ENCODE results near the gene OSBPL7.

The OSBPL7 gene

GRCh38 chr17:47778184-47778635 is 43.4 kb downstream of the OSBPL7 start:
- H3K9me3 ChIP-seq (ENCODE audit: control insufficient read depth, insufficient read depth, low read length), result no peaks in the 10 kb centered on the region
- no peak for TF ChIP-seq CTCF (IDR thresholded peaks at IDR 0.05; ENCODE audit: low read depth, low read length, poor library complexity, severe bottlenecking)
- TF ChIP-seq EZH2phosphoT487 (IDR thresholded peaks at IDR 0.05; ENCODE audit: borderline replicate concordance, low read length), result no peak
- no peaks in the 10 kb centered on the region for H3K36me3 ChIP-seq (ENCODE audit: control insufficient read depth, low read length)
- no peaks in the 10 kb centered on the region for H3F3A ChIP-seq (ENCODE audit: control insufficient read depth, insufficient read depth)
- no peaks in the 10 kb centered on the region; the same call in 1 of the 2 replicates for H3K27me3 ChIP-seq (ENCODE audit: control insufficient read depth, low read length)
- no peak overlapping the region for H3K27ac ChIP-seq (ENCODE audit: low read depth, low read length)
- no peak overlapping the region for H3K4me2 ChIP-seq (ENCODE audit: low read length)
- no peaks in the 10 kb centered on the region for H3K4me1 ChIP-seq (ENCODE audit: control insufficient read depth, low read length)
- H4K20me1 ChIP-seq (ENCODE audit: control insufficient read depth, insufficient read depth, low read depth, low read length), result no peaks in the 10 kb centered on the region
- no peaks in the 10 kb centered on the region for H3K9me2 ChIP-seq (replicated peaks; ENCODE audit: control insufficient read depth, low read length)
- no peak overlapping the region for H3K4me3 ChIP-seq (ENCODE audit: low read length)
- H3K79me2 ChIP-seq (ENCODE audit: control insufficient read depth, low read length), result no peaks in the 10 kb centered on the region

GRCh38 chr17:47776330-47777197 is 45.0 kb downstream of the OSBPL7 start:
- H3K27ac ChIP-seq (ENCODE audit: low read depth, low read length), result no peak overlapping the region
- H3K4me2 ChIP-seq (ENCODE audit: low read length), result no peak overlapping the region
- H3K27me3 ChIP-seq (ENCODE audit: control insufficient read depth, low read length), result no peaks in the 10 kb centered on the region; the same call in 1 of the 2 replicates
- H3K4me1 ChIP-seq (ENCODE audit: control insufficient read depth, low read length), result no peaks in the 10 kb centered on the region
- no peaks in the 10 kb centered on the region for H3K9me2 ChIP-seq (replicated peaks; ENCODE audit: control insufficient read depth, low read length)
- no peak overlapping the region for H3K4me3 ChIP-seq (ENCODE audit: low read length)
- no peaks in the 10 kb centered on the region for H3K36me3 ChIP-seq (ENCODE audit: control insufficient read depth, low read length)
- no peaks in the 10 kb centered on the region for H4K20me1 ChIP-seq (ENCODE audit: control insufficient read depth, insufficient read depth, low read depth, low read length)
- no peaks in the 10 kb centered on the region for H3F3A ChIP-seq (ENCODE audit: control insufficient read depth, insufficient read depth)
- peak; percentile 78 for TF ChIP-seq CTCF (IDR thresholded peaks at IDR 0.05; ENCODE audit: low read depth, low read length, poor library complexity, severe bottlenecking)
- TF ChIP-seq EZH2phosphoT487 (IDR thresholded peaks at IDR 0.05; ENCODE audit: borderline replicate concordance, low read length), result no peak
- H3K79me2 ChIP-seq (ENCODE audit: control insufficient read depth, low read length), result no peaks in the 10 kb centered on the region
- H3K9me3 ChIP-seq (ENCODE audit: control insufficient read depth, insufficient read depth, low read length), result no peaks in the 10 kb centered on the region

GRCh38 chr17:47774987-47775580 is 46.5 kb downstream of the OSBPL7 start:
- no peak for TF ChIP-seq CTCF (IDR thresholded peaks at IDR 0.05; ENCODE audit: low read depth, low read length, poor library complexity, severe bottlenecking)
- TF ChIP-seq EZH2phosphoT487 (IDR thresholded peaks at IDR 0.05; ENCODE audit: borderline replicate concordance, low read length), result no peak
- no peaks in the 10 kb centered on the region for H3F3A ChIP-seq (ENCODE audit: control insufficient read depth, insufficient read depth)
- no peaks in the 10 kb centered on the region for H3K79me2 ChIP-seq (ENCODE audit: control insufficient read depth, low read length)
- no peaks in the 10 kb centered on the region for H3K36me3 ChIP-seq (ENCODE audit: control insufficient read depth, low read length)
- H4K20me1 ChIP-seq (ENCODE audit: control insufficient read depth, insufficient read depth, low read depth, low read length), result no peaks in the 10 kb centered on the region
- H3K27ac ChIP-seq (ENCODE audit: low read depth, low read length), result no peak overlapping the region
- H3K4me1 ChIP-seq (ENCODE audit: control insufficient read depth, low read length), result no peaks in the 10 kb centered on the region
- no peaks in the 10 kb centered on the region for H3K9me3 ChIP-seq (ENCODE audit: control insufficient read depth, insufficient read depth, low read length)
- no peaks in the 10 kb centered on the region for H3K9me2 ChIP-seq (replicated peaks; ENCODE audit: control insufficient read depth, low read length)
- H3K4me3 ChIP-seq (ENCODE audit: low read length), result no peak overlapping the region
- no peaks in the 10 kb centered on the region; the same call in 1 of the 2 replicates for H3K27me3 ChIP-seq (ENCODE audit: control insufficient read depth, low read length)
- H3K4me2 ChIP-seq (ENCODE audit: low read length), result no peak overlapping the region

Data from DOHH2 (cell line).